Measurements from ENCODE around the gene EHMT1.
A peak's percentile ranks its signal among the peaks of the same experiment; 100 is the strongest.

DNA sequence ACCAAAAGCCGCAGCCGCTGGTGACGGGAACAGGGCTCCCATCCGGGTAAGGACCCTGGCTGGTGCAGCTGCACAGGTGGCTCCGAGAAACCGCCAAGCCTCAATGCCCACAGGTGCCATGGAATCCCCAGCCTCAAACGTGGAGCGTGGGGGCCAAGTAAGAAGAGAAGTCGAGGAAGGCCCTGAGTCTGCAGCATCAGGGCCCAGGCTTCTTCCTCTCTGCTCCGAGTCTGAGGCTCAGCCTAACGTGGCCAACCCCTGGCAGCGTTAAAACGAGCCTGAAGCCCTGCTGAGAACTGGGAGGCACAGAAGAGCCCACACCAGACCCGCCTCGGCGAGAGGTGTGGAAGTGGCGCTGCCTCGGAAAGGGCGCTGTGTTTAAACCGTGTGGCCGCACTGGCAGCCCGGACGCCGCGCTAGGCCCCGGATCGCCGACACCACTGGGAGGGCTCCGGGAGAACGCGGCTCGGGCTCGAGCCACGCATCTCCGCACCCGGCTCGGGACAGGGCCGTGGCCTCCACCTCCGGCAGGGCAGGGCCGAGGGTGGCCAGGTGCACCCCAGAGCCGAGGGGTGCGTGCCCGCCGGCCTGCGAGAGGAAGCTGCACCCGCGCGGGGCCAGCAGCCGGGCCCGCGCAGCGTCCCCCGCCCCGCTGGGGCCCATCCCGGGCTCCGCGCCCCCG lies 29.2 kb upstream of the EHMT1 start:
- no peak for TF ChIP-seq SRF (IDR thresholded peaks at IDR 0.05; ENCODE audit: low read depth, low read length)
- TF ChIP-seq, protein P1, sequence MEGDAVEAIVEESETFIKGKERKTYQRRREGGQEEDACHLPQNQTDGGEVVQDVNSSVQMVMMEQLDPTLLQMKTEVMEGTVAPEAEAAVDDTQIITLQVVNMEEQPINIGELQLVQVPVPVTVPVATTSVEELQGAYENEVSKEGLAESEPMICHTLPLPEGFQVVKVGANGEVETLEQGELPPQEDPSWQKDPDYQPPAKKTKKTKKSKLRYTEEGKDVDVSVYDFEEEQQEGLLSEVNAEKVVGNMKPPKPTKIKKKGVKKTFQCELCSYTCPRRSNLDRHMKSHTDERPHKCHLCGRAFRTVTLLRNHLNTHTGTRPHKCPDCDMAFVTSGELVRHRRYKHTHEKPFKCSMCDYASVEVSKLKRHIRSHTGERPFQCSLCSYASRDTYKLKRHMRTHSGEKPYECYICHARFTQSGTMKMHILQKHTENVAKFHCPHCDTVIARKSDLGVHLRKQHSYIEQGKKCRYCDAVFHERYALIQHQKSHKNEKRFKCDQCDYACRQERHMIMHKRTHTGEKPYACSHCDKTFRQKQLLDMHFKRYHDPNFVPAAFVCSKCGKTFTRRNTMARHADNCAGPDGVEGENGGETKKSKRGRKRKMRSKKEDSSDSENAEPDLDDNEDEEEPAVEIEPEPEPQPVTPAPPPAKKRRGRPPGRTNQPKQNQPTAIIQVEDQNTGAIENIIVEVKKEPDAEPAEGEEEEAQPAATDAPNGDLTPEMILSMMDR (CRISPR knock-in tag; IDR thresholded peaks at IDR 0.05) = no peak
- TF ChIP-seq, protein P2, sequence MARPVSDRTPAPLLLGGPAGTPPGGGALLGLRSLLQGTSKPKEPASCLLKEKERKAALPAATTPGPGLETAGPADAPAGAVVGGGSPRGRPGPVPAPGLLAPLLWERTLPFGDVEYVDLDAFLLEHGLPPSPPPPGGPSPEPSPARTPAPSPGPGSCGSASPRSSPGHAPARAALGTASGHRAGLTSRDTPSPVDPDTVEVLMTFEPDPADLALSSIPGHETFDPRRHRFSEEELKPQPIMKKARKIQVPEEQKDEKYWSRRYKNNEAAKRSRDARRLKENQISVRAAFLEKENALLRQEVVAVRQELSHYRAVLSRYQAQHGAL (CRISPR knock-in tag; IDR thresholded peaks at IDR 0.05; ENCODE audit: not compliant biosample characterization) = no peak
- TF ChIP-seq ZNF546 (CRISPR knock-in tag; conservative IDR thresholded peaks at IDR 0.05) = no peak
- no peak for TF ChIP-seq MAZ (IDR thresholded peaks at IDR 0.05; ENCODE audit: borderline replicate concordance, low read depth, low read length)
- peak; percentile 8; the same call in 1 of the 2 replicates for TF ChIP-seq MAZ (CRISPR knock-in tag; IDR thresholded peaks at IDR 0.05; ENCODE audit: low read depth)
- TF ChIP-seq POLR2AphosphoS5 (IDR thresholded peaks at IDR 0.05; ENCODE audit: low read depth, low read length) = no peak
- TF ChIP-seq, protein P3, sequence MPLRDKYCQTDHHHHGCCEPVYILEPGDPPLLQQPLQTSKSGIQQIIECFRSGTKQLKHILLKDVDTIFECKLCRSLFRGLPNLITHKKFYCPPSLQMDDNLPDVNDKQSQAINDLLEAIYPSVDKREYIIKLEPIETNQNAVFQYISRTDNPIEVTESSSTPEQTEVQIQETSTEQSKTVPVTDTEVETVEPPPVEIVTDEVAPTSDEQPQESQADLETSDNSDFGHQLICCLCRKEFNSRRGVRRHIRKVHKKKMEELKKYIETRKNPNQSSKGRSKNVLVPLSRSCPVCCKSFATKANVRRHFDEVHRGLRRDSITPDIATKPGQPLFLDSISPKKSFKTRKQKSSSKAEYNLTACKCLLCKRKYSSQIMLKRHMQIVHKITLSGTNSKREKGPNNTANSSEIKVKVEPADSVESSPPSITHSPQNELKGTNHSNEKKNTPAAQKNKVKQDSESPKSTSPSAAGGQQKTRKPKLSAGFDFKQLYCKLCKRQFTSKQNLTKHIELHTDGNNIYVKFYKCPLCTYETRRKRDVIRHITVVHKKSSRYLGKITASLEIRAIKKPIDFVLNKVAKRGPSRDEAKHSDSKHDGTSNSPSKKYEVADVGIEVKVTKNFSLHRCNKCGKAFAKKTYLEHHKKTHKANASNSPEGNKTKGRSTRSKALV (CRISPR knock-in tag; IDR thresholded peaks at IDR 0.05) = no peak
- TF ChIP-seq EZH2 (conservative IDR thresholded peaks at IDR 0.05; ENCODE audit: low read depth, low read length) = no peak
- no peak for TF ChIP-seq ZNF326 (CRISPR knock-in tag; IDR thresholded peaks at IDR 0.05; ENCODE audit: borderline replicate concordance)
- no peak for TF ChIP-seq MEIS1 (CRISPR knock-in tag; IDR thresholded peaks at IDR 0.05; ENCODE audit: borderline replicate concordance)
- TF ChIP-seq ZNF562 (CRISPR knock-in tag; IDR thresholded peaks at IDR 0.05; ENCODE audit: borderline replicate concordance) = no peak
- no peak for TF ChIP-seq GFI1 (CRISPR knock-in tag; IDR thresholded peaks at IDR 0.05; ENCODE audit: borderline replicate concordance)

Data from HepG2 (cell line).